Measurements from ENCODE around the gene SCGB2A2.

Gene SCGB2A2

DNA sequence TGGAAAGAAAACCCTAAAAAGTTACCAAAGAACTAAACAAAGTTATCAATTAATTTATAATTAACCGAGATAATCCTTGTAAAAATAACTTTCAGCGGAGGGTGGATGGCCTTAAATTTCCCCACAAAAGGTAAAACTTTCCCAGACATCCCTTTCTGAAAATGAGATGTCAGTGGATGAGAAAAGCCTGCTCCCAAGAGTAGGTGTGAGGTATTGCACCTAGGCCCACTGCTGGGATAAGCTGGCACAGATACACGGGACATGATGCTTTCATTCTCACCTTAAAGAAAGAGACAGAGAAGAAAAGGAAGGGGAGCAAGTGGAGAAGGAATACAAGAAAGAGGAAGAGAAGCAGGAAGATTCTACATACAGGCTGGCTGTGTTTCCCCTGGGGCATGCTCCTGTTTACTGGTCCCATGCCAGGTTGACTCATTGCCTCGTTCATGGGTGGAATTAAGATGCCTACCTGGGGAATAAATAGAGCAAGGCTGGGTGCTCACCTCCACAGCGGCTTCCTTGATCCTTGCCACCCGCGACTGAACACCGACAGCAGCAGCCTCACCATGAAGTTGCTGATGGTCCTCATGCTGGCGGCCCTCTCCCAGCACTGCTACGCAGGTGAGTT lies at the start of gene SCGB2A2:
Gene SCGB2A2, plus strand, starts transcription at position 505 of the 625 bp plus-strand sequence. Its CDS starts 59 bp downstream, at position 564.
- no peak for DNase-seq (ENCODE audit: low read depth)
- TF ChIP-seq, protein P1, sequence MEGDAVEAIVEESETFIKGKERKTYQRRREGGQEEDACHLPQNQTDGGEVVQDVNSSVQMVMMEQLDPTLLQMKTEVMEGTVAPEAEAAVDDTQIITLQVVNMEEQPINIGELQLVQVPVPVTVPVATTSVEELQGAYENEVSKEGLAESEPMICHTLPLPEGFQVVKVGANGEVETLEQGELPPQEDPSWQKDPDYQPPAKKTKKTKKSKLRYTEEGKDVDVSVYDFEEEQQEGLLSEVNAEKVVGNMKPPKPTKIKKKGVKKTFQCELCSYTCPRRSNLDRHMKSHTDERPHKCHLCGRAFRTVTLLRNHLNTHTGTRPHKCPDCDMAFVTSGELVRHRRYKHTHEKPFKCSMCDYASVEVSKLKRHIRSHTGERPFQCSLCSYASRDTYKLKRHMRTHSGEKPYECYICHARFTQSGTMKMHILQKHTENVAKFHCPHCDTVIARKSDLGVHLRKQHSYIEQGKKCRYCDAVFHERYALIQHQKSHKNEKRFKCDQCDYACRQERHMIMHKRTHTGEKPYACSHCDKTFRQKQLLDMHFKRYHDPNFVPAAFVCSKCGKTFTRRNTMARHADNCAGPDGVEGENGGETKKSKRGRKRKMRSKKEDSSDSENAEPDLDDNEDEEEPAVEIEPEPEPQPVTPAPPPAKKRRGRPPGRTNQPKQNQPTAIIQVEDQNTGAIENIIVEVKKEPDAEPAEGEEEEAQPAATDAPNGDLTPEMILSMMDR (IDR thresholded peaks at IDR 0.05; ENCODE audit: low read length, missing control alignments) = peak; percentile 16

DNA sequence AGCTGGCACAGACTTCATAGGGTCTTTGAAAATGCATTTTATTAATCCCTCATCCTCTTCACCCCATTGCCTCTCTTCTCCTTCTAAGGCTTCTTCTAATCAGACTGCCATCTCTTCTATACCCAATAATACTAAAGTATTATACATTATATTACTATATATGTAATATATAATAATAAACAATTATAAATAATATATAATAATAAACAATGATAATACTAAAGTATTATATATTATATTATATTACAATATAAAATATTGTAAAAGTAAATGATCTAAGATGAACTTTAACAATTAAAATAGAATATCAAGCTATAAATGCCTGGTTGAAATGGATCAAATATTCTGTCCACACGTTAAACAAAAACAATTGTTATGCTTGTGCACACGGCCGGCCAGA lies 48.5 kb upstream of the SCGB2A2 start:
- TF ChIP-seq, protein P1 (IDR thresholded peaks at IDR 0.05; ENCODE audit: low read length, missing control alignments) = no peak
- no peak for DNase-seq (ENCODE audit: low read depth)
- no peak overlapping the region for H3K4me3 ChIP-seq (replicated peaks; ENCODE audit: low read depth, low read length)

More for the DNA sequence above, at the start of gene SCGB2A2:
- H3K4me3 ChIP-seq (replicated peaks; ENCODE audit: low read depth, low read length) = no peak within 1 kb of the TSS

DNA sequence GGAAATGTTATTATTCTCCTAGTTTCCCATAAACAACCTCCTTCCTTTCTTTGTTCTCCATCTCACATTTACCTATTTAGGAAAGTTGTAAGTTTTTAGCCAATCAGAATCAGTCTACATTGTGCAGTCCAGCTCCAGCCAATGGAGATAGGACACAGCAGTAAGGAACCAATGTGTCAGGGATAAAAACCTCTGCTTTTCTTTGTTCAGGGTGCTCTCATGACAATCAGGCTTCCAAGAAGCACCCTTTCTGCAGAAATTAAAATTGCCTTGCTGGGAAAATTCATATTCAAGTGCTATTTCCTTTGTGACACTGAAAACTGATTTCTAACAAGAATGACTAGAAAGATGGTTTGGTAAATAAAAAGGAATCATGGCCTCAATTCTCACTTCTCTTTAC lies 46.9 kb upstream of the SCGB2A2 start:
- H3K4me3 ChIP-seq (replicated peaks; ENCODE audit: low read depth, low read length) = no peak overlapping the region
- DNase-seq (ENCODE audit: low read depth) = peak; percentile 3
- TF ChIP-seq, protein P1 (IDR thresholded peaks at IDR 0.05; ENCODE audit: low read length, missing control alignments) = no peak

DNA sequence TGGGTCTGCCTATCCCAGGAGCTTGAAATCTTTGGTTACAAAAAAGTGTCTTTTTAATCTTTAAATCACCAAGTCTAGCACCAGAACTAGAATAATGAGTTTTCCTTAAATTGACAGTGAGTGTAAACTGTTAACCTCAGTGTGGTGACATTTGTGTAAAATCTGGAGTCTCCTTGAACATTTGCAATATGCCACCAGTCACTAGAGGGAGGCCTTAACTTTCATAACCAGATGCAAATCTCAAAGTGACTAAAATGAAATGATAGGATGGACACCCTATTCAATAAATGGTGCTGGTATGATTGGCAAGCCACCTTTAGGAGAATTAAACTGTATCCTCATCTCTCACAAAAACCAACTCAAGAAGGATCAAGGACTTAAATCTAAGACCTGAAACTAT lies 36.2 kb upstream of the SCGB2A2 start:
- peak; percentile 2 for DNase-seq (ENCODE audit: low read depth)
- TF ChIP-seq, protein P1 (IDR thresholded peaks at IDR 0.05; ENCODE audit: low read length, missing control alignments) = no peak
- H3K4me3 ChIP-seq (replicated peaks; ENCODE audit: low read depth, low read length) = no peak overlapping the region

DNA sequence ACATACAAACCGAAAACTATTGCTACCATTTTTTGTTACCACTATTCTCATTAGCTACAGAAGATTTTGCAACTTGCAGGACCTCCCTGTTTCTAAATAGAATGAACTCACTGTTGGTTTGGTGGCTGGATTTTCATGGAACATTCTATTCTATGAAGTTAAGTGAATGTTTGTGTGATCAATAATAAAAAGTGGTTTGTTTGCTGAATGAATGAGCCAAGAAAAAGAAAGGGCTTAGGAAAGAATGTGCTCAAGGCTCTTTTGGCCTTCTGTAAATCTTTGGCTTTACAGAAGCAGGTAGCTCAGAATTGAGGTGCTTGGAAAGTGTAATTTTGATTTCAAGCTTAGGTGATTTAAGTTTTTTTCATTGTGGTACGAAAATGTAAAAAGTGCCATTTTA lies 33.8 kb upstream of the SCGB2A2 start:
- TF ChIP-seq, protein P1 (IDR thresholded peaks at IDR 0.05; ENCODE audit: low read length, missing control alignments) = no peak
- DNase-seq (ENCODE audit: low read depth) = no peak
- no peak overlapping the region for H3K4me3 ChIP-seq (replicated peaks; ENCODE audit: low read depth, low read length)

DNA sequence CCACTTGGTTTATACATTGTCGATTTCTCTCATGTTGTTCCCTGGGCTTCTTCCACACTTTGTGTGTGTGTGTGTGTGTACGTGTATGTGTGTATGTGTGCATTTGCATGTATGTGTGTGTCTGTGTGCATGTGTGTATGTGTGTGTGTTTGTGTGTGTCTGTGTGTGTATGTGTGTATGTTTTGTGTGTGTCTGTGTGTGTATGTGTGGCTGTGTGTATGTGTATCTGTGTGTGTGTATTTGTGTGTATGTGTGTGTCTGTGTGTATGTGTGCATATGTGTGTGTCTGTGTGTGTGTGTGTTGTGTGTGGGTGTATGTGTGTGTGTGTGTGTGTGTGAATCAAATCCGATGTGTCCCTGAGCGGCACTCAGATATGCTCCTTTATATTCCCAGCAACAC lies 32.5 kb upstream of the SCGB2A2 start:
- DNase-seq (ENCODE audit: low read depth) = no peak
- no peak overlapping the region for H3K4me3 ChIP-seq (replicated peaks; ENCODE audit: low read depth, low read length)
- TF ChIP-seq, protein P1 (IDR thresholded peaks at IDR 0.05; ENCODE audit: low read length, missing control alignments) = no peak

DNA sequence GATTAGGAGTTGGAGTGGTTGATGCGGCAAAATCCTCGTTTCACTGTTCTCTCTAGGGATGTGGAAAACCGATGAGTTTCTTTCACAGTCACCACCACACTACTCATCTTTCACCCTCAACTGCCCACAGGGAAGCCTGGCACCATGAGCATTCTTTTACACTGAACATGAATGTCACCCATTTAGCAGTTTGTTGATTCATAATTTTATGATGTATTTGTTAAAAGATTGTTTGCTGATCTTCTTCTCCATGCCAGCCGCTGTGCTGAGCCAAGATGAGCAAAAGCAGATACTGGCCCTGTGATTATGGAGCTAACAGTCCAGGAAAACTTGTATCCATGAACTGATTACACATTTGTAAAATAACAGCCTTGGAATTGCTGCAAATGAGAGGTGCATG lies 31.8 kb upstream of the SCGB2A2 start:
- TF ChIP-seq, protein P1 (IDR thresholded peaks at IDR 0.05; ENCODE audit: low read length, missing control alignments) = no peak

More for the DNA sequence above, 31.8 kb upstream of the SCGB2A2 start:
- DNase-seq (ENCODE audit: low read depth) = no peak
- H3K4me3 ChIP-seq (replicated peaks; ENCODE audit: low read depth, low read length) = no peak overlapping the region

Data from fibroblast of pulmonary artery (primary cell).